GM19328 (cell line): ENCODE data around the gene RASEF.

Source experiments
- ATAC-seq: cut with Tn5 transposase; IDR thresholded peaks from one replicate; pipeline ENCODE4 v1.9.1; 2021; ENCODE audit warnings: mild to moderate bottlenecking, moderate library complexity; ENCODE audit not compliant: unreplicated experiment

RASEF gene

GRCh38 chr9:83013867-83014605 is 48.9 kb downstream of the RASEF start:
- no peak for ATAC-seq

GRCh38 chr9:83012922-83013838 is 49.8 kb downstream of the RASEF start:
- no peak for ATAC-seq

GRCh38 chr9:83012168-83012921 is 50.6 kb downstream of the RASEF start:
- no peak for ATAC-seq

GRCh38 chr9:83011611-83012010 is 51.3 kb downstream of the RASEF start:
- no peak for ATAC-seq

GRCh38 chr9:83007521-83008300 is 55.2 kb downstream of the RASEF start:
- no peak for ATAC-seq

GRCh38 chr9:83006378-83006777 is 56.6 kb downstream of the RASEF start:
- peak; percentile 64 for ATAC-seq

GRCh38 chr9:83005963-83006362 is 57.0 kb downstream of the RASEF start:
- ATAC-seq, result no peak

GRCh38 chr9:83005361-83005760 is 57.6 kb downstream of the RASEF start:
- ATAC-seq, result no peak

- ATAC-seq, result no peak
These were observed 60.6 kb downstream of the RASEF start for GRCh38 chr9:83002329-83002728.

GRCh38 chr9:83000765-83001164 is 62.2 kb downstream of the RASEF start:
- ATAC-seq, result no peak

- ATAC-seq, result no peak
These were observed 64.5 kb downstream of the RASEF start for GRCh38 chr9:82998409-82998808.

- ATAC-seq, result no peak
These were observed 65.3 kb downstream of the RASEF start for GRCh38 chr9:82997476-82998140.

- ATAC-seq, result no peak
These were observed 66.0 kb downstream of the RASEF start for GRCh38 chr9:82996941-82997340.

GRCh38 chr9:82993856-82994605 is 68.9 kb downstream of the RASEF start:
- ATAC-seq, result no peak

GRCh38 chr9:82991671-82992070 is 71.3 kb downstream of the RASEF start:
- ATAC-seq, result no peak

- ATAC-seq, result no peak
These were observed 73.0 kb downstream of the RASEF start for GRCh38 chr9:82989929-82990328.

- ATAC-seq, result no peak
These were observed 74.5 kb downstream of the RASEF start for GRCh38 chr9:82988488-82988887.

GRCh38 chr9:82987370-82988189 is 75.4 kb downstream of the RASEF start:
- ATAC-seq, result no peak
